ENCODE results near the gene SETBP1. TPM values are rescaled to one million over a fixed set of nuclear protein-coding genes. Genes with fewer than 3 reads are reported as not detected.

The SETBP1 gene
- total RNA-seq, 1 experiment from 2014 or later: 0.05 TPM

DNA sequence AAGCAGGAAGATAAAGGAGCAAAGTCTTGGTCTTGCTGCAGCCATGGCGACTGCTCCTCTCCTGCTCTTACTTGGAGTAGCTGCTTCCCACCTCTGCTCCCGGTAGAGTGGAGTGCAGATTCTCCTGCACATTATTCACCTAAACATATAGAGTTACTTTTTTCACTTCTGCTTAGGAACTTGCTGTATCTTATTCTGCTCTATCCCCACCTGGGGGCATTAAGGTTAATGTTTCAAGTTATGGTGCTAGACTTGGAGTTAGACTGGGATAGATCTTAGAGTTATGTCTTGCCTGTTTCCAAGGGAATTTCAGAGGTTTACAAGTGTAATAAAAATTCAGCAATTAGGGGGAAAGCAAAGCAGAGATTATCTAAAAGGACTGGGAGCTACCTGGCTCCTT, 144.2 kb downstream of the SETBP1 start (continued):
- no peak for TF ChIP-seq EZH2 (IDR thresholded peaks at IDR 0.05)
- no peak for TF ChIP-seq ELF1 (IDR thresholded peaks at IDR 0.05; ENCODE audit: borderline replicate concordance, low read depth)
- no peak for TF ChIP-seq TCF7L2 (IDR thresholded peaks at IDR 0.05; ENCODE audit: borderline replicate concordance, extremely low read depth, insufficient read depth, insufficient read length)
- TF ChIP-seq SP1 (IDR thresholded peaks at IDR 0.05; ENCODE audit: low read depth): no peak

- H3K4me2 ChIP-seq (ENCODE audit: low read length): no peak overlapping the region
- H3K27me3 ChIP-seq (ENCODE audit: insufficient read depth, low read length): no peaks in the 10 kb centered on the region
- H3K27ac ChIP-seq (ENCODE audit: low read depth, low read length): no peak overlapping the region
- POLR2A ChIA-PET: no interaction called here
- no peaks in the 10 kb centered on the region for H3K79me2 ChIP-seq (ENCODE audit: insufficient read depth, low read length)
- ATAC-seq: no peak
- RAD21 ChIA-PET (ENCODE audit: low non-redundant PET in 1 of 2, low total read pairs in 2 of 2, uncharacterized antibody in 2 of 2, unreplicated experiment in 2 of 2): no interaction called here
- no peaks in the 10 kb centered on the region for H3K4me1 ChIP-seq (ENCODE audit: control insufficient read depth in 1 of 2, insufficient read depth in 2 of 2, low read length in 2 of 2)
- no peaks in the 10 kb centered on the region for H3K9me2 ChIP-seq (ENCODE audit: insufficient read depth)
- no peak for DNase-seq (ENCODE audit: low read depth, low spot score)
- CTCF ChIA-PET: no interaction called here
- peaks cover 5 to 12% of the 10 kb centered on the region in 2 experiments; a peak in 2 of 4 replicates for H3K9me3 ChIP-seq (ENCODE audit: control insufficient read depth in 1 of 2, insufficient read depth in 1 of 2, low read depth in 1 of 2, low read length in 2 of 2)
- H3K36me3 ChIP-seq (ENCODE audit: control insufficient read depth in 1 of 2, insufficient read depth in 2 of 2, low read length in 2 of 2): no peaks in the 10 kb centered on the region
- intact Hi-C loops (cut with micrococcal nuclease): no loop called here
- H3K4me3 ChIP-seq (replicated peaks in 1 of 2; ENCODE audit: low read depth in 1 of 2, low read length in 2 of 2): no peak overlapping the region
- TF ChIP-seq MAX (IDR thresholded peaks at IDR 0.05) (no peak), RAD21 (IDR thresholded peaks at IDR 0.05; ENCODE audit: low read depth) (no peak)
- H2AFZ ChIP-seq (ENCODE audit: low read depth, low read length, poor library complexity, severe bottlenecking): no peak overlapping the region
- H3K9ac ChIP-seq (ENCODE audit: low read length): no peak overlapping the region
- no TSS peak for BruUV-seq (replicated peaks)
- H4K20me1 ChIP-seq (ENCODE audit: insufficient read depth): no peaks in the 10 kb centered on the region
These were observed 146.0 kb downstream of the SETBP1 start for GRCh38 chr18:44826418-44827259.

DNA sequence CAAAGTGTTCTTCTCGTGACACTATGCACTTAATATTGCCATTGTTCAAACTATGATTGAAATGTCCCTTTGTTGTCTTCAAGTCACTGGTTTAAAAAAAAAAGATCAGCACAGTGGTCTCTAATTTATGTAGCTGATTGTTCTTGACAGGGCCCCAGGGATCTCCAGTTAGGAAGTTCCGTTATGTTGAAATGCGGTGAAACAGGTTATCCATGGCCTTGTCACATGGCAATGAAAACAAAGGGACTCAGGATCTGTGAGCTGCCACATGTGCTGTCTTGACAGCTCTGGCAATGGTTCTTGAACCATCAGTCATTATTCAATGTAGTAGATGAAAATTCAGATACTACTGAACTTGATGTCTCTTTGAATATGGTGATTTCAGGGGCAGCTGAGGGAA, 147.4 kb downstream of the SETBP1 start:
- no peak overlapping the region for H3K27ac ChIP-seq (ENCODE audit: low read depth, low read length)
- no peaks in the 10 kb centered on the region for H3K36me3 ChIP-seq (ENCODE audit: control insufficient read depth in 1 of 2, insufficient read depth in 2 of 2, low read length in 2 of 2)
- H3K9me3 ChIP-seq (ENCODE audit: control insufficient read depth in 1 of 2, insufficient read depth in 1 of 2, low read depth in 1 of 2, low read length in 2 of 2): peaks cover 5 to 13% of the 10 kb centered on the region in 2 experiments; a peak in 2 of 4 replicates
- H3K27me3 ChIP-seq (ENCODE audit: insufficient read depth, low read length): no peaks in the 10 kb centered on the region
- ATAC-seq (no peak), DNase-seq (ENCODE audit: low read depth, low spot score) (no peak)
- ChIA-PET CTCF (no interaction called here), POLR2A (no interaction called here), RAD21 (ENCODE audit: low non-redundant PET in 1 of 2, low total read pairs in 2 of 2, uncharacterized antibody in 2 of 2, unreplicated experiment in 2 of 2) (no interaction called here)
- H3K79me2 ChIP-seq (ENCODE audit: insufficient read depth, low read length): no peaks in the 10 kb centered on the region
- TF ChIP-seq SRF (IDR thresholded peaks at IDR 0.05; ENCODE audit: low read depth) (no peak), ZFX (IDR thresholded peaks at IDR 0.05) (no peak), POLR2A (IDR thresholded peaks at IDR 0.05; ENCODE audit: borderline replicate concordance, extremely low read depth, insufficient read depth, insufficient read length) (no peak), SIN3A (IDR thresholded peaks at IDR 0.05; ENCODE audit: low read depth) (no peak), SP1 (IDR thresholded peaks at IDR 0.05; ENCODE audit: low read depth) (no peak), YY1 (IDR thresholded peaks at IDR 0.05; ENCODE audit: extremely low read depth, insufficient replicate concordance, low read depth, low read length) (no peak), CEBPB (IDR thresholded peaks at IDR 0.05; ENCODE audit: low read depth) (no peak), TCF7L2 (IDR thresholded peaks at IDR 0.05; ENCODE audit: borderline replicate concordance, extremely low read depth, insufficient read depth, insufficient read length) (no peak), MAX (IDR thresholded peaks at IDR 0.05) (no peak), ATF3 (IDR thresholded peaks at IDR 0.05) (no peak), ELF1 (IDR thresholded peaks at IDR 0.05; ENCODE audit: borderline replicate concordance, low read depth) (no peak), EZH2phosphoT487 (IDR thresholded peaks at IDR 0.05; ENCODE audit: borderline replicate concordance) (no peak)
- TF ChIP-seq, protein P1, sequence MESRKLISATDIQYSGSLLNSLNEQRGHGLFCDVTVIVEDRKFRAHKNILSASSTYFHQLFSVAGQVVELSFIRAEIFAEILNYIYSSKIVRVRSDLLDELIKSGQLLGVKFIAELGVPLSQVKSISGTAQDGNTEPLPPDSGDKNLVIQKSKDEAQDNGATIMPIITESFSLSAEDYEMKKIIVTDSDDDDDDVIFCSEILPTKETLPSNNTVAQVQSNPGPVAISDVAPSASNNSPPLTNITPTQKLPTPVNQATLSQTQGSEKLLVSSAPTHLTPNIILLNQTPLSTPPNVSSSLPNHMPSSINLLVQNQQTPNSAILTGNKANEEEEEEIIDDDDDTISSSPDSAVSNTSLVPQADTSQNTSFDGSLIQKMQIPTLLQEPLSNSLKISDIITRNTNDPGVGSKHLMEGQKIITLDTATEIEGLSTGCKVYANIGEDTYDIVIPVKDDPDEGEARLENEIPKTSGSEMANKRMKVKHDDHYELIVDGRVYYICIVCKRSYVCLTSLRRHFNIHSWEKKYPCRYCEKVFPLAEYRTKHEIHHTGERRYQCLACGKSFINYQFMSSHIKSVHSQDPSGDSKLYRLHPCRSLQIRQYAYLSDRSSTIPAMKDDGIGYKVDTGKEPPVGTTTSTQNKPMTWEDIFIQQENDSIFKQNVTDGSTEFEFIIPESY (IDR thresholded peaks at IDR 0.05; ENCODE audit: extremely low read depth, insufficient replicate concordance, low read length): no peak
- intact Hi-C loops (cut with micrococcal nuclease): no loop called here
- H3K4me2 ChIP-seq (ENCODE audit: low read length): no peak overlapping the region
- H3K4me3 ChIP-seq (replicated peaks in 1 of 2; ENCODE audit: low read depth in 1 of 2, low read length in 2 of 2): no peak overlapping the region
- H3K9me2 ChIP-seq (ENCODE audit: insufficient read depth): no peaks in the 10 kb centered on the region
- no peaks in the 10 kb centered on the region for H3K4me1 ChIP-seq (ENCODE audit: control insufficient read depth in 1 of 2, insufficient read depth in 2 of 2, low read length in 2 of 2)
- no peak overlapping the region for H2AFZ ChIP-seq (ENCODE audit: low read depth, low read length, poor library complexity, severe bottlenecking)
- no TSS peak for BruUV-seq (replicated peaks)
- no peaks in the 10 kb centered on the region for H4K20me1 ChIP-seq (ENCODE audit: insufficient read depth)
- no peak overlapping the region for H3K9ac ChIP-seq (ENCODE audit: low read length)
